Measurements from ENCODE around the gene IQGAP2. TPM values are rescaled to one million over a fixed set of nuclear protein-coding genes. Genes with fewer than 3 reads are reported as not detected.

The IQGAP2 gene
- total and polyA plus RNA-seq, 9 of the 15 experiments (the other 6 are each of a cell fraction or from before 2014, with no cell fraction given), result 8.7 to 23.2 (median 17.4) TPM

DNA sequence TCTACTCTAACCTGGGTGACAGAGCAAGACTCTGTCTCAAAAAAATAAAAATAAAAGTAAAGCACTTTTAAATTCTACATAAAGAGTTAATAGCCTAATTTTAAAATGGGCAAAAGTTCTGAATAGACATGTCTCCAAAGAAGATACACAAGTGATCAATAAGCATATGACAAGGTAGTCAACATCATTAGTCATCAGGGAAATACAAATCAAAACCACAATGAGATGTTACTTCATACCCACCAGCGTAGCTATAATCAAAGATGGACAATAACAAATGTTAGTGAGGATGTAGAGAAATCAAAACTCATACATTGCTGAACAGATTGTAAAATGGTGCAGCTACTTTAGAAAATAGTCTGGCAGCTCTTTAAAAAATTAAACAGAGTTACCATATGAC is 64.1 kb downstream of the IQGAP2 start:
- CTCF ChIA-PET (ENCODE audit: low intra/inter-chr PET ratio), result no interaction called here
- in situ Hi-C loops (cut with MboI), result no loop called here
- H3K9ac ChIP-seq (ENCODE audit: insufficient read depth in 1 of 2, low read depth in 2 of 2, low read length in 2 of 2), result no peak overlapping the region
- 50% methylated on average over 1 of the region's 1 CpG for WGBS (ENCODE audit: insufficient coverage, low coverage, missing lambda C conversion rate)
- no peak for ATAC-seq
- H3K9me3 ChIP-seq (replicated peaks; ENCODE audit: control insufficient read depth, insufficient read depth, low read depth, low read length), result no peaks in the 10 kb centered on the region
- FAIRE-seq, result no peak
- H3K4me2 ChIP-seq (ENCODE audit: insufficient read depth, low read length), result no peak overlapping the region
- no peaks in the 10 kb centered on the region for H4K20me1 ChIP-seq (replicated peaks; ENCODE audit: control insufficient read depth, insufficient read depth, low read length)
- no peak overlapping the region for H3K4me3 ChIP-seq
- no TSS peak for BruUV-seq (replicated peaks)
- H2AFZ ChIP-seq (ENCODE audit: low read depth, low read length), result no peak overlapping the region
- intact Hi-C loops (cut with micrococcal nuclease), result no loop called here
- DNase-seq (ENCODE audit: extremely low read depth in 1 of 4, low spot score in 3 of 4), result no peak
- no peaks in the 10 kb centered on the region for H3K79me2 ChIP-seq (ENCODE audit: control insufficient read depth, insufficient read depth, low read length)
- POLR2A ChIA-PET, result interaction anchor here (0.9 to 1.3 kb wide), 2 partner anchors 13 to 15 kb away, joined by 3 to 6 read pairs; no protein-coding TSS in a partner anchor
- TF ChIP-seq KDM1A (IDR thresholded peaks at IDR 0.05), result no peak
- no peak overlapping the region for H3K27ac ChIP-seq (ENCODE audit: extremely low read depth, low read depth, low read length)
- H3K9me1 ChIP-seq (ENCODE audit: control insufficient read depth, insufficient read depth, low read length), result no peaks in the 10 kb centered on the region
- no peaks in the 10 kb centered on the region for H3K4me1 ChIP-seq (replicated peaks in 1 of 2; ENCODE audit: control insufficient read depth in 2 of 2, insufficient read depth in 2 of 2, low read length in 2 of 2)
- no peaks in the 10 kb centered on the region for H3K36me3 ChIP-seq (ENCODE audit: control insufficient read depth, insufficient read depth, low read length)
- H3K27me3 ChIP-seq (ENCODE audit: control insufficient read depth in 2 of 2, insufficient read depth in 2 of 2, low read length in 2 of 2), result no peaks in the 10 kb centered on the region

GRCh38 chr5:76468635-76469425 is 65.7 kb downstream of the IQGAP2 start:
- H3K9ac ChIP-seq (ENCODE audit: insufficient read depth in 1 of 2, low read depth in 2 of 2, low read length in 2 of 2), result no peak overlapping the region
- no peaks in the 10 kb centered on the region; a peak in 1 of 5 replicates for H3K4me1 ChIP-seq (replicated peaks in 1 of 2; ENCODE audit: control insufficient read depth in 2 of 2, insufficient read depth in 2 of 2, low read length in 2 of 2)
- no peak for TF ChIP-seq IFI16 (CRISPR knock-in tag; IDR thresholded peaks at IDR 0.05)
- TF ChIP-seq CEBPG (CRISPR knock-in tag; IDR thresholded peaks at IDR 0.05), result no peak
- TF ChIP-seq CEBPG (tag; conservative IDR thresholded peaks at IDR 0.05 in 1 of 2, IDR thresholded peaks at IDR 0.05 in 1 of 2), result 0 out of 4 replicates have a peak, but pooled peaks of 1 of the 2 experiments have one; percentile 37
- no peak for TF ChIP-seq HCFC1 (IDR thresholded peaks at IDR 0.05; ENCODE audit: low read depth, low read length)
- no peaks in the 10 kb centered on the region for H3K79me2 ChIP-seq (ENCODE audit: control insufficient read depth, insufficient read depth, low read length)
- no peaks in the 10 kb centered on the region for H3K36me3 ChIP-seq (ENCODE audit: control insufficient read depth, insufficient read depth, low read length)
- H3K27ac ChIP-seq (ENCODE audit: extremely low read depth, low read depth, low read length), result no peak overlapping the region
- WGBS (ENCODE audit: insufficient coverage, low coverage, missing lambda C conversion rate), result 51% methylated on average over 12 of the region's 12 CpGs
- DNase-seq (ENCODE audit: extremely low read depth in 1 of 4, low spot score in 3 of 4) (no peak), ATAC-seq (no peak), FAIRE-seq (no peak)
- H3K4me3 ChIP-seq, result no peak overlapping the region
- H3K9me1 ChIP-seq (ENCODE audit: control insufficient read depth, insufficient read depth, low read length), result no peaks in the 10 kb centered on the region
- in situ Hi-C loops (cut with MboI), result no loop called here
- H3K9me3 ChIP-seq (replicated peaks; ENCODE audit: control insufficient read depth, insufficient read depth, low read depth, low read length), result no peaks in the 10 kb centered on the region
- intact Hi-C loops (cut with micrococcal nuclease), result no loop called here
- BruUV-seq (replicated peaks), result no TSS peak
- no peaks in the 10 kb centered on the region for H3K27me3 ChIP-seq (ENCODE audit: control insufficient read depth in 2 of 2, insufficient read depth in 2 of 2, low read length in 2 of 2)
- no peak overlapping the region for H3K4me2 ChIP-seq (ENCODE audit: insufficient read depth, low read length)
- H4K20me1 ChIP-seq (replicated peaks; ENCODE audit: control insufficient read depth, insufficient read depth, low read length), result no peaks in the 10 kb centered on the region
- ChIA-PET CTCF (ENCODE audit: low intra/inter-chr PET ratio) (no interaction called here), POLR2A (interaction anchor here (0.6 to 0.9 kb wide), 2 partner anchors 17 to 1087 kb away, joined by 3 read pairs; no protein-coding TSS in a partner anchor)
- no peak overlapping the region for H2AFZ ChIP-seq (ENCODE audit: low read depth, low read length)
